LHCN-M2 (cell line): ENCODE results near the gene OR2T6. TPM values are rescaled to one million over a fixed set of nuclear protein-coding genes. Genes with fewer than 3 reads are reported as not detected.
"Not testable (repeated sequence)": the region's sequence is repeated elsewhere in the genome, so short reads cannot be mapped to it uniquely, and the experiment has no call there.

ENCODE experiments used
- DNase-seq: peaks from one replicate; pipeline ENCODE4 v3.0.0-alpha.2; 2012; ENCODE audit warnings: low read depth
- polyA plus RNA-seq: library from polyadenylated mRNA; unstranded; fragments of >200 nt; gene quantifications from one replicate; pipeline ENCODE4 v1.2.1, GENCODE V29; 2012; ENCODE audit warnings: missing spikeins
- total RNA-seq: library from RNA; depleted of rRNA; stranded (reverse); fragments of >200 nt; gene quantifications from 2 replicates; pipeline ENCODE4 v1.2.3, GENCODE V29; 2014; rRNA removed

OR2T6 gene
- not detected in 2 replicates for total RNA-seq
- not detected for polyA plus RNA-seq

- no peak for DNase-seq
These were observed at the start of gene OR2T6 for GRCh38 chr1:248375446-248375845. OR2T6 (plus strand) TSS chr1:248375746; CDS start chr1:248387609, 11,863 bp downstream.

GRCh38 chr1:248343451-248343850 is 32.1 kb upstream of the OR2T6 start:
- no peak for DNase-seq

- no peak for DNase-seq
These were observed 27.1 kb upstream of the OR2T6 start, which contains the start of gene OR14C36 for GRCh38 chr1:248348475-248348874. OR14C36 (plus strand) TSS chr1:248348775; CDS start chr1:248348775, 0 bp downstream.

GRCh38 chr1:248359415-248359814 is 16.1 kb upstream of the OR2T6 start:
- no peak for DNase-seq

- DNase-seq = no peak
These were observed 14.3 kb upstream of the OR2T6 start, which contains the start of gene OR2T4 for GRCh38 chr1:248361121-248361715. OR2T4 (plus strand) TSS chr1:248361665; CDS start chr1:248361665, 0 bp downstream.

GRCh38 chr1:248366609-248367008 is 8.9 kb upstream of the OR2T6 start:
- DNase-seq = no peak

GRCh38 chr1:248372394-248372793 is 3.2 kb upstream of the OR2T6 start:
- DNase-seq = no peak

- DNase-seq = no peak
These were observed 1.8 kb upstream of the OR2T6 start for GRCh38 chr1:248373761-248374160.

- DNase-seq = no peak
These were observed 1.4 kb downstream of the OR2T6 start for GRCh38 chr1:248376916-248377315.

- no peak for DNase-seq
These were observed 5.3 kb downstream of the OR2T6 start for GRCh38 chr1:248380854-248381253.

- DNase-seq = no peak
These were observed 12.9 kb downstream of the OR2T6 start for GRCh38 chr1:248388426-248388825.

- no peak for DNase-seq
These were observed 17.5 kb downstream of the OR2T6 start for GRCh38 chr1:248393050-248393449.

GRCh38 chr1:248402748-248403147 is 27.2 kb downstream of the OR2T6 start, which contains the start of gene OR2T1:
OR2T1 (plus strand) TSS chr1:248403048; CDS start chr1:248406148, 3,100 bp downstream.
- no peak for DNase-seq

GRCh38 chr1:248404024-248404423 is 28.5 kb downstream of the OR2T6 start:
- DNase-seq = no peak

- DNase-seq = no peak
These were observed 31.5 kb downstream of the OR2T6 start for GRCh38 chr1:248406721-248407692.

GRCh38 chr1:248416226-248416625 is 40.7 kb downstream of the OR2T6 start:
- no peak for DNase-seq

- DNase-seq = no peak
These were observed 42.3 kb downstream of the OR2T6 start for GRCh38 chr1:248417854-248418253.

GRCh38 chr1:248421384-248421783 is 45.8 kb downstream of the OR2T6 start:
- peak; percentile 12 for DNase-seq

- not testable (repeated sequence) for DNase-seq
These were observed 52.1 kb downstream of the OR2T6 start for GRCh38 chr1:248427526-248428191.

GRCh38 chr1:248428192-248428533 is 52.6 kb downstream of the OR2T6 start:
- DNase-seq = not testable (repeated sequence)

GRCh38 chr1:248431683-248432082 is 56.1 kb downstream of the OR2T6 start:
- DNase-seq = not testable (repeated sequence)

- not testable (repeated sequence) for DNase-seq
These were observed 56.7 kb downstream of the OR2T6 start for GRCh38 chr1:248432201-248432600.
